GM21737 (cell line): ENCODE data around the gene KLF15.

Experiments used
- ATAC-seq: cut with Tn5 transposase; IDR thresholded peaks from one replicate; pipeline ENCODE4 v1.9.1; 2021; ENCODE audit warnings: mild to moderate bottlenecking, moderate library complexity; ENCODE audit not compliant: unreplicated experiment

KLF15 gene

GRCh38 chr3:126364130-126364695, 7.0 kb upstream of the KLF15 start:
- no peak for ATAC-seq

GRCh38 chr3:126361211-126361610, 4.0 kb upstream of the KLF15 start:
- no peak for ATAC-seq

GRCh38 chr3:126360714-126361060, 3.5 kb upstream of the KLF15 start:
- no peak for ATAC-seq

- ATAC-seq = no peak
Measured at GRCh38 chr3:126360046-126360713, 3.0 kb upstream of the KLF15 start.

- ATAC-seq = no peak
Measured at GRCh38 chr3:126358816-126359181, 1.6 kb upstream of the KLF15 start.

- ATAC-seq = no peak
Measured at GRCh38 chr3:126358038-126358815, 1.0 kb upstream of the KLF15 start.

GRCh38 chr3:126356373-126357264, 589 bp downstream of the KLF15 start:
- ATAC-seq = no peak

- no peak for ATAC-seq
Measured at GRCh38 chr3:126355777-126356372, 1.3 kb downstream of the KLF15 start.

- ATAC-seq = no peak
Measured at GRCh38 chr3:126355251-126355650, 2.0 kb downstream of the KLF15 start.

- no peak for ATAC-seq
Measured at GRCh38 chr3:126354776-126355175, 2.4 kb downstream of the KLF15 start.

- ATAC-seq = no peak
Measured at GRCh38 chr3:126353694-126354321, 3.4 kb downstream of the KLF15 start.

- ATAC-seq = no peak
Measured at GRCh38 chr3:126352476-126353454, 4.4 kb downstream of the KLF15 start.

- ATAC-seq = no peak
Measured at GRCh38 chr3:126351771-126352475, 5.3 kb downstream of the KLF15 start.

GRCh38 chr3:126351086-126351770, 6.0 kb downstream of the KLF15 start:
- no peak for ATAC-seq

- no peak for ATAC-seq
Measured at GRCh38 chr3:126350502-126351085, 6.6 kb downstream of the KLF15 start.

GRCh38 chr3:126349611-126350501, 7.4 kb downstream of the KLF15 start:
- no peak for ATAC-seq

- no peak for ATAC-seq
Measured at GRCh38 chr3:126349071-126349470, 8.1 kb downstream of the KLF15 start.
